22Rv1 (cell line): ENCODE measurements around the gene TMEM50B.

Experiments used
- H3K27ac ChIP-seq: fragments of 450-650 bp; 2 replicates; pipeline ENCODE4 v1.5.1; 2017
- CTCF ChIP-seq: fragments of 450-650 bp; IDR thresholded peaks from 2 replicates; pipeline ENCODE4 v1.5.1; 2017; ENCODE audit warnings: mild to moderate bottlenecking
- ZFX ChIP-seq: fragments of 450-650 bp; IDR thresholded peaks from 2 replicates; pipeline ENCODE4 v1.6.1; 2017; ENCODE audit warnings: antibody characterized with exemption, borderline replicate concordance

Gene TMEM50B

GRCh38 chr21:33434770-33435360 is 44.9 kb downstream of the TMEM50B start:
- no peak overlapping the region for H3K27ac ChIP-seq
- TF ChIP-seq ZFX (no peak), CTCF (no peak)

GRCh38 chr21:33433425-33434114 is 46.2 kb downstream of the TMEM50B start:
- no peak overlapping the region for H3K27ac ChIP-seq
- TF ChIP-seq ZFX (no peak), CTCF (no peak)

GRCh38 chr21:33433001-33433400 is 46.8 kb downstream of the TMEM50B start:
- TF ChIP-seq ZFX (no peak), CTCF (no peak)
- no peak overlapping the region for H3K27ac ChIP-seq

- TF ChIP-seq CTCF (no peak), ZFX (no peak)
- H3K27ac ChIP-seq: no peak overlapping the region
Measured at GRCh38 chr21:33432496-33432895, 47.3 kb downstream of the TMEM50B start.

- no peak overlapping the region for H3K27ac ChIP-seq
- TF ChIP-seq CTCF (no peak), ZFX (no peak)
Measured at GRCh38 chr21:33430858-33431257, 48.9 kb downstream of the TMEM50B start.

- H3K27ac ChIP-seq: peak overlapping the region; percentile 37
- no peak for TF ChIP-seq CTCF
- TF ChIP-seq ZFX: no peak
Measured at GRCh38 chr21:33428669-33429068, 51.1 kb downstream of the TMEM50B start.

GRCh38 chr21:33427051-33427450 is 52.7 kb downstream of the TMEM50B start:
- H3K27ac ChIP-seq: no peak overlapping the region
- TF ChIP-seq ZFX (no peak), CTCF (no peak)
